Measurements from ENCODE around the gene ST8SIA4.

Gene ST8SIA4

GRCh38 chr5:100758306-100758705 is 144.8 kb downstream of the ST8SIA4 start:
- in situ Hi-C loops (cut with MboI; ENCODE audit: low sequenced_read_pairs, unreplicated experiment), result no loop called here
- DNase-seq (ENCODE audit: low spot score), result no peak
- TF ChIP-seq, protein P1, sequence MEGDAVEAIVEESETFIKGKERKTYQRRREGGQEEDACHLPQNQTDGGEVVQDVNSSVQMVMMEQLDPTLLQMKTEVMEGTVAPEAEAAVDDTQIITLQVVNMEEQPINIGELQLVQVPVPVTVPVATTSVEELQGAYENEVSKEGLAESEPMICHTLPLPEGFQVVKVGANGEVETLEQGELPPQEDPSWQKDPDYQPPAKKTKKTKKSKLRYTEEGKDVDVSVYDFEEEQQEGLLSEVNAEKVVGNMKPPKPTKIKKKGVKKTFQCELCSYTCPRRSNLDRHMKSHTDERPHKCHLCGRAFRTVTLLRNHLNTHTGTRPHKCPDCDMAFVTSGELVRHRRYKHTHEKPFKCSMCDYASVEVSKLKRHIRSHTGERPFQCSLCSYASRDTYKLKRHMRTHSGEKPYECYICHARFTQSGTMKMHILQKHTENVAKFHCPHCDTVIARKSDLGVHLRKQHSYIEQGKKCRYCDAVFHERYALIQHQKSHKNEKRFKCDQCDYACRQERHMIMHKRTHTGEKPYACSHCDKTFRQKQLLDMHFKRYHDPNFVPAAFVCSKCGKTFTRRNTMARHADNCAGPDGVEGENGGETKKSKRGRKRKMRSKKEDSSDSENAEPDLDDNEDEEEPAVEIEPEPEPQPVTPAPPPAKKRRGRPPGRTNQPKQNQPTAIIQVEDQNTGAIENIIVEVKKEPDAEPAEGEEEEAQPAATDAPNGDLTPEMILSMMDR (IDR thresholded peaks at IDR 0.05; ENCODE audit: borderline replicate concordance, control extremely low read depth, extremely low read depth, insufficient read depth, missing control alignments), result no peak

DNA sequence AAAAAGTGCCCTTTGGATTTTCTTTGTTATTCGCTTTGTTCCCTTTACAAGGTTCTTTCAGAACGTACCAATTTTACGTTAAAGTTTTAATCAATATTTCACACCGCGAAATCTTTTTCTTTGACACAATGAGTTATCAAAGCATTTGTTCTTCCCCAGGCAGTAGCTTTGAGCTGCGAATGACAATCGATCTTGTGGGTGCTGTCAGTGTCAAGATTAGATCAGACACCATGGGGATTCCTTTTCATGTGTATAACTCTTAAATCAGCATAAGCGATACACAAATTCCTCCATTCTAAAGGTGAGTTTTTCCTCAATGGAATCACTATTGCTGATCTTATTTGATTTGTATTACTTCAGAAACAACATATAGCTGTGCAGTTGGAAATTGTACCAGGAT is 145.5 kb downstream of the ST8SIA4 start:
- in situ Hi-C loops (cut with MboI; ENCODE audit: low sequenced_read_pairs, unreplicated experiment), result no loop called here
- TF ChIP-seq, protein P1 (IDR thresholded peaks at IDR 0.05; ENCODE audit: borderline replicate concordance, control extremely low read depth, extremely low read depth, insufficient read depth, missing control alignments), result no peak
- DNase-seq (ENCODE audit: low spot score), result no peak

Measured in GM13976 (cell line).